Measurements from ENCODE around the gene CTDNEP1. TPM values are rescaled to one million over a fixed set of nuclear protein-coding genes. Genes with fewer than 3 reads are reported as not detected.
A peak's percentile ranks its signal among the peaks of the same experiment; 100 is the strongest.

CTDNEP1 gene
- total and polyA plus RNA-seq, 2 of the 4 experiments (the other 2 are of a cell fraction): 23.8 to 132 TPM

- Histone ChIP-seq H3K79me1 (ENCODE audit: low read depth in 1 of 2, low read length in 2 of 2) (peaks cover 4 to 78% of the 10 kb centered on the region in 2 experiments; a peak in 3 of 4 replicates), H3K4me3 (ENCODE audit: insufficient read depth, low read depth, low read length) (peak overlapping the region; percentile 55), H2AK9ac (replicated peaks; ENCODE audit: low read depth, low read length, poor library complexity) (peak overlapping the region; percentile 97), H4K91ac (ENCODE audit: insufficient read depth, low read depth, low read length) (peak overlapping the region; percentile 29), H4K5ac (ENCODE audit: low read depth, low read length) (no peak overlapping the region), H3K18ac (ENCODE audit: low read depth, low read length) (no peak overlapping the region), H3K56ac (ENCODE audit: extremely low read depth, insufficient read depth, low read length) (no peak overlapping the region), H2BK5ac (ENCODE audit: low read depth, low read length, poor library complexity, severe bottlenecking) (peak overlapping the region; percentile 31), H3K9me1 (ENCODE audit: insufficient read depth, low read length) (peaks cover 21% of the 10 kb centered on the region), H3K4me2 (ENCODE audit: low read depth, low read length) (peak overlapping the region; percentile 90), H2AFZ (replicated peaks; ENCODE audit: low read length, poor library complexity) (peak overlapping the region; percentile 46), H3K36me3 (ENCODE audit: control insufficient read depth, insufficient read depth, low read length) (no peaks in the 10 kb centered on the region), H3K14ac (replicated peaks; ENCODE audit: low read depth, low read length) (peak overlapping the region; percentile 72), H2BK20ac (ENCODE audit: low read depth, low read length) (0 out of 2 replicates have a peak overlapping the region, but pooled peaks have one; percentile 9), H2BK120ac (ENCODE audit: low read depth, low read length) (no peak overlapping the region), H4K8ac (ENCODE audit: low read depth in 2 of 2, low read length in 2 of 2) (peak overlapping the region in 1 of 2 experiments; percentile 30; a peak in 1 of 4 replicates), H3K4me1 (ENCODE audit: control insufficient read depth, insufficient read depth, low read length) (peaks cover 21% of the 10 kb centered on the region), H2BK15ac (ENCODE audit: low read depth, low read length) (0 out of 3 replicates have a peak overlapping the region, but pooled peaks have one; percentile 6), H3K9ac (ENCODE audit: low read depth, low read length) (peak overlapping the region; percentile 70), H3K27me3 (ENCODE audit: control insufficient read depth, insufficient read depth, low read length) (no peaks in the 10 kb centered on the region), H3K23ac (ENCODE audit: low read depth, low read length) (peak overlapping the region; percentile 82), H3K9me3 (ENCODE audit: control insufficient read depth, insufficient read depth, low read length) (no peaks in the 10 kb centered on the region), H4K20me1 (ENCODE audit: insufficient read depth, low read length) (peaks cover 58% of the 10 kb centered on the region), H3K27ac (ENCODE audit: insufficient read depth, low read length) (peak overlapping the region; percentile 56), H2AK5ac (ENCODE audit: low read depth, low read length) (peak overlapping the region; percentile 92), H3K4ac (ENCODE audit: low read depth, low read length) (peak overlapping the region; percentile 76)
- in situ Hi-C loops (cut with MboI; ENCODE audit: low sequenced_read_pairs) (no loop called here), dilution Hi-C loops (cut with HindIII; ENCODE audit: low sequenced_read_pairs, unreplicated experiment) (no loop called here), intact Hi-C loops (cut with micrococcal nuclease) (no loop called here)
- ATAC-seq (ENCODE audit: low read depth) (no peak), DNase-seq (peak; percentile 14)
- TF ChIP-seq POLR2A (IDR thresholded peaks at IDR 0.05; ENCODE audit: low read depth, low read length) (0 out of 2 replicates have a peak, but pooled peaks have one; percentile 29), BHLHE40 (IDR thresholded peaks at IDR 0.05; ENCODE audit: low read depth, low read length) (no peak)
- POLR2A ChIA-PET (ENCODE audit: unreplicated experiment): no interaction called here
- CTCF ChIA-PET: interaction anchor here (0.8 kb wide), 1 partner anchor 305 kb away, joined by 3 read pairs; no protein-coding TSS in a partner anchor
- no TSS peak for BruUV-seq (replicated peaks)
- WGBS, 2 experiments (ENCODE audit: extremely low coverage in 2 of 2, insufficient read length in 1 of 2): 0% methylated on average over 3 of the region's 10 CpGs; no CpG with 5 or more reads in 1 of the 2 experiments
Observed at GRCh38 chr17:7215652-7216180, 35.8 kb downstream of the CTDNEP1 start.
